HepG2 (cell line): ENCODE data around the gene KIF22. TPM values are rescaled to one million over a fixed set of nuclear protein-coding genes. Genes with fewer than 3 reads are reported as not detected.
A peak's percentile ranks its signal among the peaks of the same experiment; 100 is the strongest.

ENCODE experiments used
- ARNT2 ChIP-seq: sonication (generic); formaldehyde crosslinking; IDR thresholded peaks from 2 replicates; pipeline ENCODE4 v1.8.0; 2022; ENCODE audit warnings: mild to moderate bottlenecking, low read depth, missing genetic modification reagents, moderate library complexity
- ATF7-NPFF ChIP-seq: sonication (generic); formaldehyde crosslinking; IDR thresholded peaks from 2 replicates; pipeline ENCODE4 v1.8.1; 2023; ENCODE audit warnings: mild to moderate bottlenecking, low read depth, missing genetic modification reagents, moderate library complexity
- CBX1 ChIP-seq: IDR thresholded peaks from one replicate; pipeline ENCODE4 v1.6.1; 2016; ENCODE audit warnings: antibody characterized with exemption, low read depth
- MATR3 ChIP-seq: sonication (generic); formaldehyde crosslinking; IDR thresholded peaks from 2 replicates; pipeline ENCODE4 v1.4.0; 2020; ENCODE audit warnings: missing genetic modification reagents
- SOX5 ChIP-seq: IDR thresholded peaks from 2 replicates; pipeline ENCODE4 v1.6.1; 2016; ENCODE audit warnings: borderline replicate concordance
- TEF ChIP-seq: sonication (generic); formaldehyde crosslinking; IDR thresholded peaks from 2 replicates; pipeline ENCODE4 v1.5.0; 2020; ENCODE audit warnings: missing genetic modification reagents
- TOE1 ChIP-seq: sonication (generic); formaldehyde crosslinking; IDR thresholded peaks from 2 replicates; pipeline ENCODE4 v1.4.0; 2020; ENCODE audit warnings: mild to moderate bottlenecking, missing genetic modification reagents
- YEATS4 ChIP-seq: sonication (generic); formaldehyde crosslinking; IDR thresholded peaks from 2 replicates; pipeline ENCODE4 v1.4.0; 2020; ENCODE audit warnings: missing genetic modification reagents, borderline replicate concordance
- ZMYM2 ChIP-seq: sonication (generic); formaldehyde crosslinking; IDR thresholded peaks from 2 replicates; pipeline ENCODE4 v1.8.0; 2022; ENCODE audit warnings: mild to moderate bottlenecking, missing genetic modification reagents
- ZNF12 ChIP-seq: sonication (generic); formaldehyde crosslinking; IDR thresholded peaks from 2 replicates; pipeline ENCODE4 v1.5.0; 2020; ENCODE audit warnings: missing genetic modification reagents
- ZNF496 ChIP-seq: sonication (generic); formaldehyde crosslinking; IDR thresholded peaks from 2 replicates; pipeline ENCODE4 v1.8.1; 2023; ENCODE audit warnings: mild to moderate bottlenecking, moderate library complexity, missing genetic modification reagents; ENCODE audit not compliant: insufficient replicate concordance
- ZNF737 ChIP-seq: sonication (generic); formaldehyde crosslinking; IDR thresholded peaks from 2 replicates; pipeline ENCODE4 v1.5.0; 2020; ENCODE audit warnings: missing genetic modification reagents, mild to moderate bottlenecking, borderline replicate concordance
- ZNF746 ChIP-seq: sonication (generic); formaldehyde crosslinking; IDR thresholded peaks from 2 replicates; pipeline ENCODE4 v1.8.0; 2022; ENCODE audit warnings: mild to moderate bottlenecking, missing genetic modification reagents
- ZNF781 ChIP-seq: sonication (generic); formaldehyde crosslinking; IDR thresholded peaks from 2 replicates; pipeline ENCODE4 v1.5.1; 2020; ENCODE audit warnings: borderline replicate concordance, mild to moderate bottlenecking, missing genetic modification reagents; ENCODE audit errors: not compliant biosample characterization
- ZSCAN31 ChIP-seq: sonication (generic); formaldehyde crosslinking; IDR thresholded peaks from 2 replicates; pipeline ENCODE4 v1.5.0; 2020; ENCODE audit warnings: low read depth, mild to moderate bottlenecking, missing genetic modification reagents
- polyA plus RNA-seq, 8 experiments: library from polyadenylated mRNA; depleted of rRNA in 3 of 8; stranded (reverse) in 7 of 8; unstranded in 1 of 8; fragments of >200 nt; fragmentation: Illumina TruSeq in 4 of 8; extraction: Trizol in 4 of 8; gene quantifications; 2 replicates each; pipeline versions ENCODE4 v1.2.1 to v1.2.3, GENCODE V29; 2011 to 2016; ENCODE audit warnings: low read depth in 4 of 8, missing spikeins in 1 of 8, mixed read lengths in 1 of 8; ENCODE audit not compliant: insufficient read depth in 1 of 8
- total RNA-seq, 5 experiments: library from RNA; depleted of rRNA; stranded (reverse); fragments of >200 nt; fragmentation: Illumina TruSeq; extraction: Trizol; gene quantifications; 2 replicates each; pipeline ENCODE4 v1.2.3, GENCODE V29; 2016; ENCODE audit warnings: low read depth in 1 of 5
- TF ChIP-seq, protein P1 (sequence below): sonication (generic); formaldehyde crosslinking; IDR thresholded peaks from 2 replicates; pipeline ENCODE4 v1.5.1; 2020; ENCODE audit warnings: mild to moderate bottlenecking, missing genetic modification reagents, borderline replicate concordance
- TF ChIP-seq, protein P2 (sequence below): IDR thresholded peaks from 2 replicates; pipeline ENCODE4 v1.6.1; 2016; ENCODE audit warnings: low read depth, borderline replicate concordance
- TF ChIP-seq, protein P3 (sequence below): sonication (generic); formaldehyde crosslinking; IDR thresholded peaks from 2 replicates; pipeline ENCODE4 v1.5.0; 2020; ENCODE audit warnings: mild to moderate bottlenecking, missing genetic modification reagents, borderline replicate concordance
- TF ChIP-seq, protein P4 (sequence below): IDR thresholded peaks from 2 replicates; pipeline ENCODE4 v1.6.1; 2012; ENCODE audit warnings: low read length, improper control_type of control experiment

KIF22 gene
- total and polyA plus RNA-seq, 2 of the 13 experiments (the other 11 are each of a cell fraction or from before 2014, with no cell fraction given) = 95.8 to 118 TPM

DNA sequence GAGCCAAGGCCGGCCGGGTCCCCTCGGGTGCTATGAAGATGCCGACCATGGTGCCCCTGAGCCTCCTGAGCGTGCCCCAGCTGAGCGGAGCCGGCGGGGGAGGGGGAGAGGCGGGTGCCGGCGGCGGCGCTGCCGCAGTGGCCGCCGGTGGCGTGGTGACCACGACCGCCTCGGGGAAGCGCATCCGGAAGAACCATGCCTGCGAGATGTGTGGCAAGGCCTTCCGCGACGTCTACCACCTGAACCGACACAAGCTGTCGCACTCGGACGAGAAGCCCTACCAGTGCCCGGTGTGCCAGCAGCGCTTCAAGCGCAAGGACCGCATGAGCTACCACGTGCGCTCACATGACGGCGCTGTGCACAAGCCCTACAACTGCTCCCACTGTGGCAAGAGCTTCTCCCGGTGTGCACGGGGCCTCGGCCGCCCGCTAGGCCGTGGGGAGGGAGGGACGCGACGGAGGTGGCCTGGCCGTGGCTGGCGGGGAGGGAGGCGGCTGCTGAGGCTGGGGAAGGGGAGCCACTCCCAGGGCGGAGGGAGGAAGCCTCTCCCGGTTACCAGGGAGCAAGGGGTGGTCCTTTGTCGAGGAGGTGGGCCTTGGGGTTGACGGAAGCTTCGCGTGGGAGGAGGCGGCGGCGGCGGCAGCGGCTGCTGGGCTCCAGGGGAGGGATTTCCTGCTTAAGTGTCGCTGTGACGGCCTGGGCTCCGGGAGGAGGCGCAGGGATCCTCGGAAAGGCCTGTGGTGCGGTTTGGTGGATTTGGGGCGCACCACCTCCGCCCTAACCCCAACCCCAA is 17.1 kb downstream of the KIF22 start (continued):
- TF ChIP-seq ZNF496 (CRISPR knock-in tag) (peak; percentile 72), ARNT2 (CRISPR knock-in tag) (peak; percentile 99), ZMYM2 (CRISPR knock-in tag) (peak; percentile 87; the same call in 1 of the 2 replicates), TOE1 (CRISPR knock-in tag) (peak; percentile 91; the same call in 1 of the 2 replicates), ZNF12 (peak; percentile 94), TEF (peak; percentile 88; the same call in 1 of the 2 replicates), SOX5 (CRISPR knock-in tag) (peak; percentile 49), ZNF781 (peak; percentile 99), ZNF746 (CRISPR knock-in tag) (peak; percentile 98), YEATS4 (CRISPR knock-in tag) (peak; percentile 90), ATF7-NPFF (CRISPR knock-in tag) (peak; percentile 100), MATR3 (CRISPR knock-in tag) (no peak), ZSCAN31 (CRISPR knock-in tag) (peak; percentile 97), ZNF737 (CRISPR knock-in tag) (peak; percentile 99), CBX1 (peak; percentile 24)
- TF ChIP-seq, protein P1, sequence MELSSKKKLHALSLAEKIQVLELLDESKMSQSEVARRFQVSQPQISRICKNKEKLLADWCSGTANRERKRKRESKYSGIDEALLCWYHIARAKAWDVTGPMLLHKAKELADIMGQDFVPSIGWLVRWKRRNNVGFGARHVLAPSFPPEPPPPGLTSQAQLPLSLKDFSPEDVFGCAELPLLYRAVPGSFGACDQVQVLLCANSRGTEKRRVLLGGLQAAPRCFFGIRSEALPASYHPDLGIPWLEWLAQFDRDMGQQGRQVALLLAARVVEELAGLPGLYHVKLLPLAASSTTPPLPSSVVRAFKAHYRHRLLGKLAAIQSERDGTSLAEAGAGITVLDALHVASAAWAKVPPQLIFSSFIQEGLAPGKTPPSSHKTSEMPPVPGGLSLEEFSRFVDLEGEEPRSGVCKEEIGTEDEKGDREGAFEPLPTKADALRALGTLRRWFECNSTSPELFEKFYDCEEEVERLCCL (CRISPR knock-in tag) = peak; percentile 99
- TF ChIP-seq, protein P2, sequence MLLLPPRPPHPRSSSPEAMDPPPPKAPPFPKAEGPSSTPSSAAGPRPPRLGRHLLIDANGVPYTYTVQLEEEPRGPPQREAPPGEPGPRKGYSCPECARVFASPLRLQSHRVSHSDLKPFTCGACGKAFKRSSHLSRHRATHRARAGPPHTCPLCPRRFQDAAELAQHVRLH = peak; percentile 98
- TF ChIP-seq, protein P3, sequence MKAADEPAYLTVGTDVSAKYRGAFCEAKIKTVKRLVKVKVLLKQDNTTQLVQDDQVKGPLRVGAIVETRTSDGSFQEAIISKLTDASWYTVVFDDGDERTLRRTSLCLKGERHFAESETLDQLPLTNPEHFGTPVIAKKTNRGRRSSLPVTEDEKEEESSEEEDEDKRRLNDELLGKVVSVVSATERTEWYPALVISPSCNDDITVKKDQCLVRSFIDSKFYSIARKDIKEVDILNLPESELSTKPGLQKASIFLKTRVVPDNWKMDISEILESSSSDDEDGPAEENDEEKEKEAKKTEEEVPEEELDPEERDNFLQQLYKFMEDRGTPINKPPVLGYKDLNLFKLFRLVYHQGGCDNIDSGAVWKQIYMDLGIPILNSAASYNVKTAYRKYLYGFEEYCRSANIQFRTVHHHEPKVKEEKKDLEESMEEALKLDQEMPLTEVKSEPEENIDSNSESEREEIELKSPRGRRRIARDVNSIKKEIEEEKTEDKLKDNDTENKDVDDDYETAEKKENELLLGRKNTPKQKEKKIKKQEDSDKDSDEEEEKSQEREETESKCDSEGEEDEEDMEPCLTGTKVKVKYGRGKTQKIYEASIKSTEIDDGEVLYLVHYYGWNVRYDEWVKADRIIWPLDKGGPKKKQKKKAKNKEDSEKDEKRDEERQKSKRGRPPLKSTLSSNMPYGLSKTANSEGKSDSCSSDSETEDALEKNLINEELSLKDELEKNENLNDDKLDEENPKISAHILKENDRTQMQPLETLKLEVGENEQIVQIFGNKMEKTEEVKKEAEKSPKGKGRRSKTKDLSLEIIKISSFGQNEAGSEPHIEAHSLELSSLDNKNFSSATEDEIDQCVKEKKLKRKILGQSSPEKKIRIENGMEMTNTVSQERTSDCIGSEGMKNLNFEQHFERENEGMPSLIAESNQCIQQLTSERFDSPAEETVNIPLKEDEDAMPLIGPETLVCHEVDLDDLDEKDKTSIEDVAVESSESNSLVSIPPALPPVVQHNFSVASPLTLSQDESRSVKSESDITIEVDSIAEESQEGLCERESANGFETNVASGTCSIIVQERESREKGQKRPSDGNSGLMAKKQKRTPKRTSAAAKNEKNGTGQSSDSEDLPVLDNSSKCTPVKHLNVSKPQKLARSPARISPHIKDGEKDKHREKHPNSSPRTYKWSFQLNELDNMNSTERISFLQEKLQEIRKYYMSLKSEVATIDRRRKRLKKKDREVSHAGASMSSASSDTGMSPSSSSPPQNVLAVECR (CRISPR knock-in tag) = peak; percentile 99
- TF ChIP-seq, protein P4, sequence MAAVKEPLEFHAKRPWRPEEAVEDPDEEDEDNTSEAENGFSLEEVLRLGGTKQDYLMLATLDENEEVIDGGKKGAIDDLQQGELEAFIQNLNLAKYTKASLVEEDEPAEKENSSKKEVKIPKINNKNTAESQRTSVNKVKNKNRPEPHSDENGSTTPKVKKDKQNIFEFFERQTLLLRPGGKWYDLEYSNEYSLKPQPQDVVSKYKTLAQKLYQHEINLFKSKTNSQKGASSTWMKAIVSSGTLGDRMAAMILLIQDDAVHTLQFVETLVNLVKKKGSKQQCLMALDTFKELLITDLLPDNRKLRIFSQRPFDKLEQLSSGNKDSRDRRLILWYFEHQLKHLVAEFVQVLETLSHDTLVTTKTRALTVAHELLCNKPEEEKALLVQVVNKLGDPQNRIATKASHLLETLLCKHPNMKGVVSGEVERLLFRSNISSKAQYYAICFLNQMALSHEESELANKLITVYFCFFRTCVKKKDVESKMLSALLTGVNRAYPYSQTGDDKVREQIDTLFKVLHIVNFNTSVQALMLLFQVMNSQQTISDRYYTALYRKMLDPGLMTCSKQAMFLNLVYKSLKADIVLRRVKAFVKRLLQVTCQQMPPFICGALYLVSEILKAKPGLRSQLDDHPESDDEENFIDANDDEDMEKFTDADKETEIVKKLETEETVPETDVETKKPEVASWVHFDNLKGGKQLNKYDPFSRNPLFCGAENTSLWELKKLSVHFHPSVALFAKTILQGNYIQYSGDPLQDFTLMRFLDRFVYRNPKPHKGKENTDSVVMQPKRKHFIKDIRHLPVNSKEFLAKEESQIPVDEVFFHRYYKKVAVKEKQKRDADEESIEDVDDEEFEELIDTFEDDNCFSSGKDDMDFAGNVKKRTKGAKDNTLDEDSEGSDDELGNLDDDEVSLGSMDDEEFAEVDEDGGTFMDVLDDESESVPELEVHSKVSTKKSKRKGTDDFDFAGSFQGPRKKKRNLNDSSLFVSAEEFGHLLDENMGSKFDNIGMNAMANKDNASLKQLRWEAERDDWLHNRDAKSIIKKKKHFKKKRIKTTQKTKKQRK = no peak
